ENCODE measurements around the gene KRT79. TPM values are rescaled to one million over a fixed set of nuclear protein-coding genes. Genes with fewer than 3 reads are reported as not detected.

KRT79 gene
- total RNA-seq, 4 donors from 2014 or later = 48.8 to 202 (median 156) TPM

DNA sequence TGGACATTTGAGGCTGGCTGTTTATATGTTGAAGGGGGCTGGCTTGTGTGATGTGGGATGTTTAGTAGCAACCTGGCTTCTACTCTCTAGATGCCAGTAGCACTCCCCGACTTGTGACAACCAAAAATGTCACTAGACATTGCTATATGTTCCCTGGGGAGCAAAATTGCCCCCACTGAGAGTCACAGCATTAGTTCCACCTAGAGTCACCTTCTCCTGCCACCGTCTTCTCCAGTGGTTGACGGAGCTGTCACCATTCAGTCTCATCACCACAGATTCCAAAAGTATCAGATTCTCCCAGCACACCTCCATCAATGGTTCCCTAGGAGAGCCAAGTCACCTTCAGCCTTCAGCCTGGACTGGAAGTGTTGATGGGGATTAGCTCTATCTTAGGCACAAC is 49.2 kb downstream of the KRT79 start:
- peak in 1 of 2 donors; percentile 8 for DNase-seq (ENCODE audit: low spot score in 2 of 2)
- no peak overlapping the region for H3K27ac ChIP-seq
- WGBS = 93% methylated on average over 3 of the region's 3 CpGs
- no peaks in the 10 kb centered on the region for H3K9me3 ChIP-seq
- H3K4me3 ChIP-seq = no peak overlapping the region
- peaks cover 11% of the 10 kb centered on the region for H3K27me3 ChIP-seq
- no peaks in the 10 kb centered on the region for H3K36me3 ChIP-seq
- TF ChIP-seq EP300 (IDR thresholded peaks at IDR 0.05) = no peak
- no peak for TF ChIP-seq POLR2AphosphoS5 (IDR thresholded peaks at IDR 0.05)
- TF ChIP-seq POLR2A (IDR thresholded peaks at IDR 0.05) = no peak
- TF ChIP-seq, protein P1, sequence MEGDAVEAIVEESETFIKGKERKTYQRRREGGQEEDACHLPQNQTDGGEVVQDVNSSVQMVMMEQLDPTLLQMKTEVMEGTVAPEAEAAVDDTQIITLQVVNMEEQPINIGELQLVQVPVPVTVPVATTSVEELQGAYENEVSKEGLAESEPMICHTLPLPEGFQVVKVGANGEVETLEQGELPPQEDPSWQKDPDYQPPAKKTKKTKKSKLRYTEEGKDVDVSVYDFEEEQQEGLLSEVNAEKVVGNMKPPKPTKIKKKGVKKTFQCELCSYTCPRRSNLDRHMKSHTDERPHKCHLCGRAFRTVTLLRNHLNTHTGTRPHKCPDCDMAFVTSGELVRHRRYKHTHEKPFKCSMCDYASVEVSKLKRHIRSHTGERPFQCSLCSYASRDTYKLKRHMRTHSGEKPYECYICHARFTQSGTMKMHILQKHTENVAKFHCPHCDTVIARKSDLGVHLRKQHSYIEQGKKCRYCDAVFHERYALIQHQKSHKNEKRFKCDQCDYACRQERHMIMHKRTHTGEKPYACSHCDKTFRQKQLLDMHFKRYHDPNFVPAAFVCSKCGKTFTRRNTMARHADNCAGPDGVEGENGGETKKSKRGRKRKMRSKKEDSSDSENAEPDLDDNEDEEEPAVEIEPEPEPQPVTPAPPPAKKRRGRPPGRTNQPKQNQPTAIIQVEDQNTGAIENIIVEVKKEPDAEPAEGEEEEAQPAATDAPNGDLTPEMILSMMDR (IDR thresholded peaks at IDR 0.05) = no peak
- H3K4me1 ChIP-seq = peaks cover 7% of the 10 kb centered on the region

DNA sequence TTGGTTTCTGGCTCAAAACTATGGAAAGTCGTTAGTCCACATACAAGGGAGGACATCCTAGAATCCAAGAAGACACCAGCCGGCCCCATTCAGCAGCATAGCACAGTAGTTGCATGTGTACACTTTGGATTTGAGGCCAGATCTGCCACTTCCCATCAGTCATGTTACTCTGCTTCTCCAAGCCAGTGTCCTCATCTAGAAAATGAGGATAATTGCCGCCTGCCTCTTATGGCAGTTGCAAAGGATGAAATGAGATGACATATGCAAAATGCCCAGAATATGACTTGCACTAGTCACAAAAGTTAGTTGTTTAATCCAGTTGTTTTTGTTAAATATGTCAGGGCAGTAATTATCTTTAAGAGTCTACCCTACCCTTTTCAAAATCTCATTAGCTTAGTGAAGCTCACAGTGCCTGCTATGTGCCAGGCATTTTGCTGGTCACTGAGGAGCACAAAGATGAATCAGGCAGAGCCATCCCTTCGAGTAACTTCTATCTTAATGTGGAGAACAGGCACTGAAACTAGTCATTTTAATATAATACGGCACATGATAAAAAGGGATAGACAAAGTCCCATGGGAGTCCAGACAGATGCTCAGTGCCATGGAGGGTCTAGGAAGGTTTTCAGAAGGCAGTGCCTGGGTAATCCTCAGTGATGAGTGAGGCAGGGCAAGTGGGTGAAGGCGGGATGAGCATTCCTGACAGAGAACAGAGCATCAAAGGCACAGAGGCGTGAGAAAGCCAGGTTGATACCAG is 50.4 kb downstream of the KRT79 start:
- TF ChIP-seq, protein P1 (IDR thresholded peaks at IDR 0.05) = no peak
- no peak for TF ChIP-seq POLR2AphosphoS5 (IDR thresholded peaks at IDR 0.05)
- no peak for TF ChIP-seq POLR2A (IDR thresholded peaks at IDR 0.05)
- TF ChIP-seq EP300 (IDR thresholded peaks at IDR 0.05) = no peak
- Histone ChIP-seq H3K4me1 (no peaks in the 10 kb centered on the region), H3K4me3 (no peak overlapping the region), H3K36me3 (no peaks in the 10 kb centered on the region), H3K27ac (no peak overlapping the region), H3K27me3 (peaks cover 4% of the 10 kb centered on the region), H3K9me3 (no peaks in the 10 kb centered on the region)
- WGBS = 84% methylated on average over 7 of the region's 7 CpGs
- peak in 1 of 2 donors; percentile 47 for DNase-seq (ENCODE audit: low spot score in 2 of 2)

DNA sequence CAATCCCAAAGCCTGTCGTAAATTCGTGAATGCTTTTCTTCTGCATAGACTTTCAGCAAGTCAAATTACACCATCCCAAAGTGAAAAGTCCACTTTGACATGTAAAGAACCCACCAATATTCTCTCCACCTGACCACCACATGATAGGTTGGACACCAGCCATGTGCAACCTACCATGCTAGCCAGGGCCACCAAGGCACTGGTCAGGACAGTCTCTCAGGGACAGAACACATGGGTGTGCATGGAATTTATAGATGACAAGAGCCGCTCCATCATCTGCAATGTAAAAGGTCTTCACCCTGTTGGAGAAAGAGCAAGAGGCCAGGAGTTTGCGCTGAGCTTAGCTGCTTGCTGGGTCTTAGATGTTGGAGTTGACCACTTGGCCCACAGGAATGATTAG is 51.6 kb downstream of the KRT79 start:
- Histone ChIP-seq H3K9me3 (no peaks in the 10 kb centered on the region), H3K4me3 (no peak overlapping the region), H3K27ac (no peak overlapping the region), H3K36me3 (no peaks in the 10 kb centered on the region), H3K4me1 (no peaks in the 10 kb centered on the region), H3K27me3 (peaks cover 4% of the 10 kb centered on the region)
- DNase-seq (ENCODE audit: low spot score in 2 of 2) = no peak
- no peak for TF ChIP-seq EP300 (IDR thresholded peaks at IDR 0.05)
- no peak for TF ChIP-seq POLR2AphosphoS5 (IDR thresholded peaks at IDR 0.05)
- TF ChIP-seq POLR2A (IDR thresholded peaks at IDR 0.05) = no peak
- TF ChIP-seq, protein P1 (IDR thresholded peaks at IDR 0.05) = no peak
- 88% methylated on average over 4 of the region's 4 CpGs for WGBS

DNA sequence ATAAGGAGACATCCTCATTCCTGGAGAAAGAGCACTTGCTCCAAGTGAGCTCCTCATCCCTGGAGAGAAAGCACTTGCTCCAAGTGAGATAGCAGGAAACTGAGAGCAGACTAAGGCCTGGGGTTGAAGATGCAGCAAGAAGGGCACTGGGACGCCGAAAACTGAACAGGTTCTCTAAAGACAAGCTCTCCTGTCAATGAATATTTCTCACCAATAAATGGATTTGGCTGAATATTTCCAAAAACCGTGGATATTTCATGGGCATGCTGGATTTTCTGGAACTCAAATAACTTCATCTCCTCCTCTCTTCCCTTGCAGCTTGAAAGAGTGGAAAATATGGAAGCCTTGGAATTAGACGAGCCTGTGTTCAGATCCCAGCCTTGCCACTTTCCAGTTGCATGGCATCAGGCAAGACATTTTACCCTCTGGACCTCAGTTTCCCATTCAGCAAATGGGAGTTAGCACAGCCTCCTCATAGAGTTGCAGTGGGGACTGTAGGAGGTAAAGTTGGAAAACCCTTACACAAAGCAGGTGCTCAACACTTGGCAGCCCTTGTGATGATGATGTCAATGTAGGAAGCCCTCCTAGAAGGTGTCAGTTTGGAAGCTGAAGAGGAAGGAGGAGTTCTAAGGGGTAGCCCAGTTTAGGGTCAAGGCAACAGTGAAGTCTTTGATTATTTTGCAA is 52.6 kb downstream of the KRT79 start:
- no peak overlapping the region for H3K4me3 ChIP-seq
- 90% methylated on average over 4 of the region's 4 CpGs for WGBS
- no peak for DNase-seq (ENCODE audit: low spot score in 2 of 2)
- no peak for TF ChIP-seq POLR2AphosphoS5 (IDR thresholded peaks at IDR 0.05)
- H3K36me3 ChIP-seq = no peaks in the 10 kb centered on the region
- no peaks in the 10 kb centered on the region for H3K4me1 ChIP-seq
- peaks cover 4% of the 10 kb centered on the region for H3K27me3 ChIP-seq
- H3K27ac ChIP-seq = no peak overlapping the region
- H3K9me3 ChIP-seq = no peaks in the 10 kb centered on the region

DNA sequence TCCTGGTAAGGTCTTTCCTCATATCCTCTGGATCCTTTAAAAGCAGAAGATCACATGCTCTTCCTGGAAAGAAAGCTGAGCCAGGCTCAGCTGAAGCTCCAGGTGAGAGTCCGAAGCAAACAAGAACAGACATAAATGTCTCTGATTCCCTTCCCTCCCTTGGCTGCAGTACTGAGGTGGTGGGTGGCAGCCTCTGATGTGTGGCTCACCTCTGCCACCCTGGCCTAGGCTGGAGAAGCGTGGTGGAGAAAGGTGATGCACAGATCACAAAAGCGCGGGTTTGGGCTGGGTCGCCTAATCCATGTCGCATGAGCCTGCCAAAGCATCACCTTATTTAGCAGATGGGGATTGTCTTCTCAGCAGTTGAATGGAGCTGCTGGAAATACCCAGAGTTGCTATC is 54.2 kb downstream of the KRT79 start:
- WGBS = 85% methylated on average over 6 of the region's 6 CpGs
- H3K4me1 ChIP-seq = no peaks in the 10 kb centered on the region
- H3K27me3 ChIP-seq = peaks cover 2% of the 10 kb centered on the region
- no peak overlapping the region for H3K27ac ChIP-seq
- no peak overlapping the region for H3K4me3 ChIP-seq
- no peaks in the 10 kb centered on the region for H3K9me3 ChIP-seq
- DNase-seq (ENCODE audit: low spot score in 2 of 2) = no peak
- TF ChIP-seq POLR2AphosphoS5 (IDR thresholded peaks at IDR 0.05) (no peak), EP300 (IDR thresholded peaks at IDR 0.05) (no peak), POLR2A (IDR thresholded peaks at IDR 0.05) (no peak)
- H3K36me3 ChIP-seq = no peaks in the 10 kb centered on the region

DNA sequence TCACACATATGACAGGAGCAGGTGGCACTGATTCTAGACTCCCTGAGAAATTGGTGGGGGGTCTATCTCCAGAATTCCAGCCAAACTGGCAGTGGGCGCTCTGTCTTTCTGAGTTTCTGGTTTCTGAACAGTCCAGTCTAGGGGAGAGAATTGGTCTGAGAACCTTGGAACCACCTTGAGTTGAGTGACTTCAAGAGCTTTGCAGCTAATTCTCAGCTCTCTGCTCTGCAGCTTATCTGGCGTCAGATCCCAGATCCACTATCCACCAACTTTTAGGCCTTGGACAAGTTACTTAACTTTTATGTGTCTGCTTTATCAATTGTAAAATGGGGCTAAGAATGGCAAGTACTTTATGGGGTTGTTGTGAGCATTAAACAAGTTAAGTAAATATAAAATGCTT is 55.3 kb downstream of the KRT79 start:
- H3K9me3 ChIP-seq = no peaks in the 10 kb centered on the region

More for the DNA sequence above, 55.3 kb downstream of the KRT79 start:
- 89% methylated on average over 2 of the region's 2 CpGs for WGBS
- TF ChIP-seq EP300 (IDR thresholded peaks at IDR 0.05) (no peak), POLR2AphosphoS5 (IDR thresholded peaks at IDR 0.05) (no peak), POLR2A (IDR thresholded peaks at IDR 0.05) (no peak)
- TF ChIP-seq, protein P1 (IDR thresholded peaks at IDR 0.05) = no peak
- no peaks in the 10 kb centered on the region for H3K27me3 ChIP-seq
- no peak overlapping the region for H3K27ac ChIP-seq
- H3K36me3 ChIP-seq = no peaks in the 10 kb centered on the region
- DNase-seq (ENCODE audit: low spot score in 2 of 2) = no peak
- no peaks in the 10 kb centered on the region for H3K4me1 ChIP-seq
- H3K4me3 ChIP-seq = no peak overlapping the region
